ENCODE data around the gene WIPF3.

WIPF3 gene

DNA sequence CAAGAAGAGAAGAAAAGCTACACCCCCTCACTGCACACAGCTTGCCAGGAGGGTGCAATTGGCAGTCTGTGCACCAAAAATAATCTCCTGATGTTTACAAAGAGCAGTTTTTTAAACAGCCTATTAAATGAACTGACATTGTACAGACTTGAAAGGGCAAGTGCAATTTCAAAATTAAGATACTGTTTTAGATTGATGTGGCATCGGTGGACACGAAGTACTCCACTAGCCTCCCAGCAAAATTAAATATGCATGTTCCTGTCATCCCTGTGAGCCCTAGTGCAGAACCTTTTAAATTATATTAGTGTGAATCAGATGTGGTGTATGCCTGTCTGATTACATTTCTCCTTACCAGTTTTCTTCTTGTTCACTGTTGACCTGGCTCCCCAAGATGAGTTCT, 87.9 kb downstream of the WIPF3 start:
- H3K27ac ChIP-seq = no peak overlapping the region
- H3K27me3 ChIP-seq (replicated peaks) = no peaks in the 10 kb centered on the region
- in situ Hi-C loops (cut with HindIII; ENCODE audit: low pct_ligation_motif_present, low sequenced_read_pairs) = no loop called here
- H3K36me3 ChIP-seq (replicated peaks) = no peaks in the 10 kb centered on the region
- no peak for TF ChIP-seq CTCF (IDR thresholded peaks at IDR 0.05; ENCODE audit: low read depth, low read length, missing control alignments)
- DNase-seq = no peak
- H3K4me3 ChIP-seq (ENCODE audit: low read depth, low read length) = no peak overlapping the region

GRCh38 chr7:29895559-29895958, 89.3 kb downstream of the WIPF3 start:
- H3K27me3 ChIP-seq (replicated peaks) = no peaks in the 10 kb centered on the region
- TF ChIP-seq CTCF (IDR thresholded peaks at IDR 0.05; ENCODE audit: low read depth, low read length, missing control alignments) = no peak
- no peak overlapping the region for H3K4me3 ChIP-seq (ENCODE audit: low read depth, low read length)
- H3K36me3 ChIP-seq (replicated peaks) = no peaks in the 10 kb centered on the region
- no peak for DNase-seq
- no peak overlapping the region for H3K27ac ChIP-seq
- in situ Hi-C loops (cut with HindIII; ENCODE audit: low pct_ligation_motif_present, low sequenced_read_pairs) = no loop called here

DNA sequence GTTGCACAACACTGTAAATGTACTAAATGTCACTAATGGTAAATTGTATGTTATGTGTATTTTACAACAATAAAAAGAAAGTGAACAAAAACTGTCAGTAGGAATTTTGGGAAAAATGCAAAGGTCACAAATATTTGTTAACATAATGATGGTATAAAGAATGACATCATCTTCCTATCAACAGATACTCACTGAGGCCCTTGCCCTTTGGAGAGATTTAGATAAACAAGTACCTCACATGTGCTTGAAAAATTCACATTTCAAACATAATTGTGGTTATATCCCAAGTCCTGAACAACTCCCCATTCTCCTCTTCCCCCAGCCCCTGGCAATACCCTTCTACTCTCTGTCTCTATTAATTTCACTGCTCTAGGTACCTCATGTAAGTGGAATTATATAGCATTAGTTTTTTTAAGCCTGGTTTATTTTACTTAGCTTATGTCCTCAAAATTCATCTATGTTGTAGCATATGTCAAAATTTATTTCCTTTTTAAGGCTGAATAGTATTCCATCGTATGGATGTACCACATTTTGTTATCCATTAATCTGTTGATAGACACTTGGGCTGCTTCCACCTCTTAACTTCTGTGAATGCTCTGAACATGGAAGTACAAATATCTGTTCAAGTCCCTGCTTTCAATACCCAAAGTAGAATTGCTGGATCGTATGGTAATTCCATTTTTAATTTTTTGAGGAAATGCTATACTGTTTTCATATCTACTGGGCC, 90.5 kb downstream of the WIPF3 start:
- H3K27ac ChIP-seq = no peak overlapping the region
- no peaks in the 10 kb centered on the region for H3K27me3 ChIP-seq (replicated peaks)
- TF ChIP-seq CTCF (IDR thresholded peaks at IDR 0.05; ENCODE audit: low read depth, low read length, missing control alignments) = no peak
- in situ Hi-C loops (cut with HindIII; ENCODE audit: low pct_ligation_motif_present, low sequenced_read_pairs) = no loop called here
- no peaks in the 10 kb centered on the region for H3K36me3 ChIP-seq (replicated peaks)
- DNase-seq = no peak
- no peak overlapping the region for H3K4me3 ChIP-seq (ENCODE audit: low read depth, low read length)

DNA sequence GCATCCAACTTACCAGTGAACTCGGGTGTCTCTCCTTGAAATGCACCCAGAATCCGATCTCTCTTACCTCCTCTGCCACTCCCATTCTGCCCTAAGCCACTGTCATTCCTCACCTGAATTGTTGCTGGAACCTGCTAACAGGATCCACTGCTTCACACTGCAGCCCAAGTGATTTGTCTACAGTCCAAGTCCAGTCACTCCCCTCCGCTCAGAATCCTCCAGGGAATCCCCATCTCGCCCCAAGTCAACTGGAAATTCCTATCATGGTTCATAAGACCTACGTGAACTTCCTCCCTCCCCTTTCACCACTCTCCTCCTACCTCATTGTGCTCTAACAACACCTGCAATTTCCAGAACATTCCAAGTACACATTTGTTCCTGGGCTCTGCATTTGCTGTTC, 92.0 kb downstream of the WIPF3 start:
- no peak for DNase-seq
- Histone ChIP-seq H3K36me3 (replicated peaks) (no peaks in the 10 kb centered on the region), H3K27me3 (replicated peaks) (no peaks in the 10 kb centered on the region), H3K27ac (no peak overlapping the region), H3K4me3 (ENCODE audit: low read depth, low read length) (no peak overlapping the region)
- in situ Hi-C loops (cut with HindIII; ENCODE audit: low pct_ligation_motif_present, low sequenced_read_pairs) = no loop called here
- TF ChIP-seq CTCF (IDR thresholded peaks at IDR 0.05; ENCODE audit: low read depth, low read length, missing control alignments) = no peak

GRCh38 chr7:29900745-29901144, 94.4 kb downstream of the WIPF3 start:
- Histone ChIP-seq H3K27ac (no peak overlapping the region), H3K4me3 (ENCODE audit: low read depth, low read length) (no peak overlapping the region), H3K27me3 (replicated peaks) (no peaks in the 10 kb centered on the region), H3K36me3 (replicated peaks) (no peaks in the 10 kb centered on the region)
- no peak for DNase-seq
- in situ Hi-C loops (cut with HindIII; ENCODE audit: low pct_ligation_motif_present, low sequenced_read_pairs) = no loop called here
- TF ChIP-seq CTCF (IDR thresholded peaks at IDR 0.05; ENCODE audit: low read depth, low read length, missing control alignments) = no peak
